ENCODE results near the gene EPHB1. TPM values are rescaled to one million over a fixed set of nuclear protein-coding genes. Genes with fewer than 3 reads are reported as not detected.

EPHB1 gene
- total RNA-seq, 1 donor from 2014 or later: 0.43 TPM

DNA sequence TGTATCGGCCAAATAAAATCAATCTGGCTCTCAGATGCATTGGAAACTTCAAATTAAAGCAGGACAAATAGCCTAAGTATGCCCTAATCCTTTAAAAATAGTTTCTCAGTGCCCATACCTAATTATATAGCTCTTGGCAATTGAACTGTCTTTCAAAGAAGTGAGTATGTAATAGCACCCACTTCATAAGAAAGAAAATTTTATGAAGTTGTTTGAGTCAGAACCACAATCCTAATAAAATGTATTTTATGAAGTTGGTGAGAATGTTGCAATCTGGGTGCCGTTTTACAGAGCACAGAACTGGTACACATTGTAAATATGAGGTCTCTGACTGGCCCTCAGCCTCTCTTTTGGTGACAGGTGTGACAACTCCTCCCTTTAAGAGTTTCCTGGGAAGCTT is 45.4 kb downstream of the EPHB1 start:
- intact Hi-C loops (cut with micrococcal nuclease): no loop called here

GRCh38 chr3:134846084-134846483 is 51.0 kb downstream of the EPHB1 start:
- intact Hi-C loops (cut with micrococcal nuclease): no loop called here

- intact Hi-C loops (cut with micrococcal nuclease): no loop called here
These were observed 51.9 kb downstream of the EPHB1 start for GRCh38 chr3:134846911-134847317.

- intact Hi-C loops (cut with micrococcal nuclease): no loop called here
These were observed 52.3 kb downstream of the EPHB1 start for GRCh38 chr3:134847349-134847748.

DNA sequence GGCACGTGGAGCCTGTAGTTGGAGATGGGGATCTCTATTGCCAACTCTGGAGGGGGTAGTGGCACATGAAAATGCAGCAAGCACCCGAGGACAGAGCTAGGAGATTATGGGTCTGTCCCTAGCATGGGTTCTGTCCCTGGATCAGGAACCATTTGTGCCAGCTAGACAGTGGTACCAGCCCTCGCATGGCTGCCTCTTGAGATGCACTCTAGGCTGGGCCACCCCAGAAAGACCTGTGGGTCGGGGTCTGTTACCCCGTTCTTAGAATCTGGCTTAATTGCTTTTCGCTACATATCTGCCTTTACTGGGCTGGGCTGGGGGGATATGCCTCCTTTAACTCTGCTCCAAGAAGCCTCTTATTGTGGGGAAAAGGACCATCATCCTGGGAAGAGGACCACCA is 54.5 kb downstream of the EPHB1 start:
- intact Hi-C loops (cut with micrococcal nuclease): no loop called here

GRCh38 chr3:134850761-134851160 is 55.7 kb downstream of the EPHB1 start:
- intact Hi-C loops (cut with micrococcal nuclease): no loop called here

GRCh38 chr3:134852132-134852531 is 57.1 kb downstream of the EPHB1 start:
- intact Hi-C loops (cut with micrococcal nuclease): no loop called here

- intact Hi-C loops (cut with micrococcal nuclease): no loop called here
These were observed 57.9 kb downstream of the EPHB1 start for GRCh38 chr3:134852893-134853351.

DNA sequence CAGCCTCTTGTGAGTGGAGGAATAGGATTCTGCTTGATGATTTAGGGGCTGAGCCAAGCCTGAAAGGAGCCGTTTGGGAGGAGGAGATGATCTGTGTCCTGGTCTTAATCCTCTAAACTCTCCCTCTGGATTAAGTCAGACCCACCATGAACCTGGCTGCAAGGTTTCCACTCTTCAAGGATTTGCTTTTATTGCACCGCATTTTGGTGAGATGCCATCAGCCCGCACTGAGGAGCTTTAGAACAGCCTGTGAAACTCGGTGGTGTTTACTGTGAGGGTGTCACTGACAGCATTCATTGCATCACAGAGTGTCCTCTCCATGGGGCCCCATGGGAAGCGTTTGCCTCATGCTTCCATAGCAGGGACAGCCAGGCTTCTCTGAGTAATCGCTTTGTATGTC is 59.2 kb downstream of the EPHB1 start:
- intact Hi-C loops (cut with micrococcal nuclease): no loop called here

- intact Hi-C loops (cut with micrococcal nuclease): no loop called here
These were observed 62.3 kb downstream of the EPHB1 start for GRCh38 chr3:134857356-134857755.

GRCh38 chr3:134857776-134858362 is 62.8 kb downstream of the EPHB1 start:
- intact Hi-C loops (cut with micrococcal nuclease): no loop called here

- intact Hi-C loops (cut with micrococcal nuclease): no loop called here
These were observed 63.5 kb downstream of the EPHB1 start for GRCh38 chr3:134858441-134859035.

DNA sequence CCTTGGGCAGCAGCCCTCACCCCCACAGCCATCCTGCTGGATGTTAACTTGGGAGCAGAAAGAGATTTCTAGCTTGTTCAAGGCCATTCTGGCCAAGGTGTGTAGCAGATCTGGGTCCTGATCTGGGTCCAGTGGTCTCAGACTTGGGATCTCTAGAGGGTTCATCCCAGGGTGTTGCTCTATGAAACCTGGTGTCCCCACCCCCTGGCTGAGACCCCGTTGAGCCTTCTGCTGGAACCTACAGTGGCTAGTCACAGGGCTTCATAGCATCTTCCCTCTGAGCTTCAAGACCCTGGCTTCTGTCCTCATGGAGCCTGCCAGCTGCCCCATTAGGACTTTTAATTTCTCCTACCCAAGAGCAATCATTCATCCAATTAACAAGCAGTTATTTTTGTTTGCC is 64.3 kb downstream of the EPHB1 start:
- intact Hi-C loops (cut with micrococcal nuclease): no loop called here

DNA sequence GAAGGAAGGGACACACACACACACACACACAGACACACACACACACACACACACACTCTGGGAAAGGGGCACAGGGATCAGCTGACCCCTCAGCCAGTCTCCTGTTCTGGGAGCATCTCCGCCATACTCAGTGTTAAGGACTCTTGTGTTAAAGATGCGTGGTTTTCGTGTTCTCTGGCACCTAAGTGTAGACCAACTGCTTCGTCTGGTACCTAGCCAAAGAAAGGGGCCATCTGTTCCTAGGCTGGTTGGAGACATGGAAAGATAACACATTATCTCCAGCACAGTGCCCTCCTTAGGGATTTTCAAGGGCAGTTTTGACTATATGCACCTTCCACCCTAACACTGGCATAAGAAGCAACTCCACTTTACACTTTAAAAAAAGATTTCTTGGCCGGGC is 65.1 kb downstream of the EPHB1 start:
- intact Hi-C loops (cut with micrococcal nuclease): no loop called here

DNA sequence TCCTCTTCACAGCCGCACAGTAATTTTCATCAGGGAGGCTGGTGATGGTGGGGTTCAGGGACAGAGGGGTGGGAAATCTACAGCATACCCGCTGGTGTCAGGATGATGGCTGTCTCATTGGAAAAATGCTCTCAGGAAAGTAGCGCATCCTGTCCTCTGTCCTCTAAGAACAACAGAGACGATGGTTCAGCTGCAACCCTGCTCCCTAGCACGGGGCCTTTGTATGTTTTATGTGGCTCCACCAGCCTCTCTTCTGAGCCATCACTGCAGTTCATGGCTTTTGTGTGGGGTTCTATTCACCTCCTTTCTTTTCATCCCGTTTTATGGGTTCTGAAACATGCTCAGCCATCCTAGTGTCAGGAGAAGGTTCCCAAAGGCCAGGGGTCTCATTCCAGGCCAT is 68.9 kb downstream of the EPHB1 start:
- intact Hi-C loops (cut with micrococcal nuclease): no loop called here

DNA sequence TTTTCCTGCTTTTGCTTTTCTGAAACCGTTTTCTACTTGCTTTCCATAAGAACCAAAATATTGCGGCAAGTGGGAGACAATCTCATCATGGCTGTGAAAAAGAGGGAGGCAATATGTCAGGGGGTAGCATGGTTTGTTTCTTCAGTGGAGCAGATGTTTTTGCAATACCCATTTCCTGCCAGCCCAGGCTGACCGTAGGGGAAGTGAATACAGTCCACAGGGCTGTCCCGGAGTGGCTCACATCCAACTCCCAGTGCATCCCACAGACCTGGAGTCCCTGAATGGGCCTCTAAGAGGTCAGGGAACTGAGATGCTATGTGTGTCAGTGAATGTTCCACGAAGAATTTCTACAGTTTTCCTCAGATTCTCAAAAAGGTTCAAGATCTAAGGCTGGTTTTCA is 69.6 kb downstream of the EPHB1 start:
- intact Hi-C loops (cut with micrococcal nuclease): no loop called here

DNA sequence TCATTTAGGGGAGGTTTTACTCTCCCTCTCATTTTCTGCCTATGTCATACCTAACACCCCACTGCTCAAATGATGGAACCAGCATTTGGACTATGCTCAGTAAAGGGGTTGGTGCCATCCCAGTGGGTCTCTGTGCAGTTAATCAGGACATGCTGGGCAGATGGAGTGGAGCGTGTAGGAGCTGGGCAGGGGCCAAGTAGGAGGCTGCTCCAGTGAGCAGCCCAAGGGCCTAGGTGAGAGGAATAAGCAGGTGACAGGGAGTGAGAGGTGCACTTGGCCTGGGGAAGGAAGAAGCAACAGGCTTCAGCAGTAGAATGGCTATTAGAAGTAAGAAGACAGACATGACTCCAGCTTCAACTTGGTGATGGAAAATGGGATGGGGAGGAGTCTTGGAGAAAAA is 72.2 kb downstream of the EPHB1 start:
- intact Hi-C loops (cut with micrococcal nuclease): no loop called here

GRCh38 chr3:134869153-134869726 is 74.2 kb downstream of the EPHB1 start:
- intact Hi-C loops (cut with micrococcal nuclease): no loop called here

DNA sequence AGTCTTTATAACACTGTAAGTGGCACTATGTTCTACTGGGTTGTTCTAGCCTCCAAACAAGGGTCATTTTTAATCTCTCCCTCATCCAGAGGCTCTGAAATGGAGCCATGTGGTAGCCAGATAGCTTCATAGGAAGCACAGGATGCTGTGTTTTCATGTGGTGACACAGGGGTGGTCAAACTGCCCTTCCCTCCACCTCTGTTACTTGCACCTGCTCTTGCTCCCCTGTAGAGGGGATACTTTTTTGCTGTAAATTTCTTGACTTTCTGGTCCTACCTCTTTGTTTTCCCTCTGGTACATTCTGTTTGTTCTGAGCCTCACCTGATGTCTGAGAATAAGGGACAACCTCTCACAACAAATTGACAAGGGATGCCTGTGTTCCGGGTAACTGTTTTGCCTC is 76.8 kb downstream of the EPHB1 start:
- intact Hi-C loops (cut with micrococcal nuclease): no loop called here

GRCh38 chr3:134872440-134873388 is 77.7 kb downstream of the EPHB1 start:
- intact Hi-C loops (cut with micrococcal nuclease): no loop called here

- intact Hi-C loops (cut with micrococcal nuclease): no loop called here
These were observed 78.7 kb downstream of the EPHB1 start for GRCh38 chr3:134873789-134874188.
